ENCODE results near the gene PANX1. TPM values are rescaled to one million over a fixed set of nuclear protein-coding genes. Genes with fewer than 3 reads are reported as not detected.

The PANX1 gene
- total RNA-seq, 4 donors from 2014 or later = 16.7 to 77.6 (median 30.4) TPM

DNA sequence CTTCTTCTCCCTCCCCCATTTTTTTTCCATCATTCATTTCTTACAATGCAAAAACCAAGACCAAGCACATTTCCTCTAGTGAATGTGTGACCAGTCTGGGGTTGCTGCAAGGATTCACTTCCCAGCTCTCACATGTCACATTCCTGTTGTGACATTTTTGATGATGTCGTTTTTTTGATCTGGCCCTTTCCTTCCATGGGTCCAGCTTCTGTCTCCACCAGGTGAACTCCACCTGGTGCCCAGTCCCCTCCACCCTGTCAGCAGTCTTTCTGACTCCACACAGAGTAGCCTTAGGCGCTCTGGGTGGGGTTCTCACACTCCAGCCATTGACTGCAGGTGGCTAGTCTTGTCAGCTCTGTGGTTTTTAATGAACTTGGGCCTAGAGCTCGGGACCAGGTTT is 15.6 kb downstream of the PANX1 start:
- DNase-seq (ENCODE audit: low spot score) = no peak
- ATAC-seq (ENCODE audit: low FRiP score) = no peak
- TF ChIP-seq, protein P1, sequence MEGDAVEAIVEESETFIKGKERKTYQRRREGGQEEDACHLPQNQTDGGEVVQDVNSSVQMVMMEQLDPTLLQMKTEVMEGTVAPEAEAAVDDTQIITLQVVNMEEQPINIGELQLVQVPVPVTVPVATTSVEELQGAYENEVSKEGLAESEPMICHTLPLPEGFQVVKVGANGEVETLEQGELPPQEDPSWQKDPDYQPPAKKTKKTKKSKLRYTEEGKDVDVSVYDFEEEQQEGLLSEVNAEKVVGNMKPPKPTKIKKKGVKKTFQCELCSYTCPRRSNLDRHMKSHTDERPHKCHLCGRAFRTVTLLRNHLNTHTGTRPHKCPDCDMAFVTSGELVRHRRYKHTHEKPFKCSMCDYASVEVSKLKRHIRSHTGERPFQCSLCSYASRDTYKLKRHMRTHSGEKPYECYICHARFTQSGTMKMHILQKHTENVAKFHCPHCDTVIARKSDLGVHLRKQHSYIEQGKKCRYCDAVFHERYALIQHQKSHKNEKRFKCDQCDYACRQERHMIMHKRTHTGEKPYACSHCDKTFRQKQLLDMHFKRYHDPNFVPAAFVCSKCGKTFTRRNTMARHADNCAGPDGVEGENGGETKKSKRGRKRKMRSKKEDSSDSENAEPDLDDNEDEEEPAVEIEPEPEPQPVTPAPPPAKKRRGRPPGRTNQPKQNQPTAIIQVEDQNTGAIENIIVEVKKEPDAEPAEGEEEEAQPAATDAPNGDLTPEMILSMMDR (IDR thresholded peaks at IDR 0.05) = no peak

DNA sequence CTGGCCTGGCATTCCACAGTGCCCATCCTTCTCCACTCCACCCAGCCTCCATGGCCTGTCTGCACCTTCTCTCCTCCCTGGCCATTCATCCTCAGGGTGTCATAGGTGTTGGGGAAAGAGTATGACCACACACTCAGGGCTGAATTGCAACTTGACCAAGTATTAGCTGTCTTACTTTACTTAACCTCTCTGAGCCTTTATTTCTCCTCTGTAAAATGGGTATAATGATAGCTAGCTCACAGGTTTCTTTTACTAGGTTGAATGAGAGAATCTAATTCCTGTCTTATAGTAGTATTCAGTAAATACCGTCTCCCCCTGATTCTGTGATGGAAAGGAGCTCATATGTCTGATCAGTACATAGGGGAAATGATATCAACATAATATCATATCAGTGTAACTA is 16.0 kb downstream of the PANX1 start:
- DNase-seq (ENCODE audit: low spot score) (no peak), ATAC-seq (ENCODE audit: low FRiP score) (no peak)
- TF ChIP-seq, protein P1 (IDR thresholded peaks at IDR 0.05) = no peak

DNA sequence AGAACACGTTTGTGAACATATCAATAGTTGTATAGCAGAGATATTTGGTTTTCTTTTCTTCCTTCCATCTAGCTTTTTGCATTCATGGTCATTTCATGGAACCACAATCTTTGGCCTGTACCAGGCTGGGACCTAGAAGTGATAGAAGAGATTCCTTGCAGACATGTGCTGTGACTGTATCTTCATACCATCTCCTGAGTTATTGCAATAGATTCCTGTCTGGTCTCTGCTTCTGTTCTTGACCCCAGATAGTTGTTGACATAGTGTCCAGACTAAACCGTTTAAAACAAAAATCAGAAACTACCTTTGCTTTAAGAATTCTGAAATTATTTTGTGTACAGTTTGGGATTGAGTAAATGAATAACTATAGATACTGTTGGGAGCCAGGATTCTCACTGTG is 16.8 kb downstream of the PANX1 start:
- no peak for DNase-seq (ENCODE audit: low spot score)
- TF ChIP-seq, protein P1 (IDR thresholded peaks at IDR 0.05) = no peak
- ATAC-seq (ENCODE audit: low FRiP score) = no peak

DNA sequence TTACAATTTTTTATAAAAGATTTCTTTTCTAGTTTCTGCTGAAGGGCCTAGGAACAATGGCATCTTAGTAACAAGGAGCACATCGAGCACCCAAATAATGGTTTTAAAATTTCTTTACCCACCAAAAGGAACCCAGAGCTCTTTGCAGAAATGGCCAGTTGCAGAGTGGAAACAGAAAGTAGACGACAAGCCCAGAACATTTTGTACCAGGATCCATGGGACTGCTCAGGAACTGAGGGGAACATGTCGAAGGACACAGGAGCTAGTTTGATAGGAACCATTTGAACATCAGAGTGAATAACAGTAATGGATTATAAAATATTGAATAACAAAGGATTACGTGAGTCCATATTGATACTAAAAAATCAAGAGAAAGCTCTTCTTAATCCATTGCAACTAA is 17.3 kb downstream of the PANX1 start:
- no peak for ATAC-seq (ENCODE audit: low FRiP score)
- TF ChIP-seq, protein P1 (IDR thresholded peaks at IDR 0.05) = no peak

DNA sequence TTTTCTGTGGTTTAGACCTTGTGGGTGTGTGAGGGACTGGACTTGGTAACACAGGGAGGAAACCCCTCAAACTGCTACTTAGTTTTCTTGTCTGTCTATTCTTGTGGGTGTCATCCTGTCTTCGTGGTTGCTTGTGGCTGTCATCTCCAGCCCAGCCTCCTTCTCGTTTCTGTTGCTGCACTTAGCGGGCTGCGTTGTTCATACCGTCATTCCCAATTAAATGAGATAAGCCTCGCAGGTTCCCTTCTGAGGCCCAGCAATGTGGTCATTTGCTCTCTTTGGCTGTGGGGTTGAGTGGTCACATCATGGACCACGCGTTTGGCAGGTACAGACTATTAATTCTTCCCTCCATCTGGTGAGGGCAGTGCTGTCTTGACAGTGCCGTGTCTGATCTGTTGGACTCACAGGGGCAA is 18.8 kb downstream of the PANX1 start:
- DNase-seq (ENCODE audit: low spot score) (no peak), ATAC-seq (ENCODE audit: low FRiP score) (no peak)
- TF ChIP-seq, protein P1 (IDR thresholded peaks at IDR 0.05) = no peak

More for the DNA sequence above, 17.3 kb downstream of the PANX1 start:
- no peak for DNase-seq (ENCODE audit: low spot score)

DNA sequence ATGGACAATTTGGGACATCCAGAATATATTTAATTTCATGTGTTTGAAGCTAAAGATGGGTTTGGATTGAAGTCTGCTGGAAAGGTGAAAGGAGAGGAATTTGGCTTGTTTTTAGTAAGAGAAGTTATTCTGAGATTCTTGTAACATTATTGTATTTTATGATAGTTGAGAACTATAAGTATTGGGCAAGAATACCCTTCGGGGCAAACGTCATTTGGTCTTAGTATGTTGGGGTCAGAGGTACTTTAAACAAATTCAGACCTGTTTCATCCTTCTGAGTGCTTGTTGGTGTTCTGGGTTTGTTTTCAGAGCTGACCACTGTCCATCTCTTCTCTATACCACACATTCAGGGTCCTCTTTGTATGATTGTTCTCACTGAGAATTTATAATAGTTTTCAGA is 19.5 kb downstream of the PANX1 start:
- no peak for ATAC-seq (ENCODE audit: low FRiP score)
- TF ChIP-seq, protein P1 (IDR thresholded peaks at IDR 0.05) = no peak

DNA sequence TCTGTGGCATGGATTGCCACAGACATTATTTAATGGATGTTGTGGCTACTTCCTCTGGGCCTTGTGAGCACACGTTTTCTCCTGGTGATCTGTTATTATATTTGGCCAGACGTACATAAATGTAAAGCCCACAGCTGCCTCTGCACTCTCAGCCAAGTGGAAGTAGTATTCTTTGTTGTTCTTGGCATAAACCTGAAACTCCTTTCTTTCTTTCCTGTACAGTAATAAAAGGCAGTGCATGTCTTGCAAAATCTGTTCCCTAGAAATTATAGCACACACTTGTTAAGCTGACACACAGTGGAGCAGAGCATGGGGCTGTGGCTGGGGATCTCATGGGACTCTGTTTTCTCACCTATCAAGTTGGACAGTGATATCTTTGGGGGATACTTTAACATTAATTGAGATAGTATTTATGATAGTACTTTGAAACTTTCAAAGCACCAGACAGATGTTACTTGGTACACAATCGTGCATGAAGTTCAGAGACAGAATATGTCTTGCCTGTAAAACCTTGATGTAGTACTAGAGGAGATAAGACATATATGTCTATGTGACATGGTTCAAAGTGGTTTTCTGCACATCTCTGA is 20.9 kb downstream of the PANX1 start:
- ATAC-seq (ENCODE audit: low FRiP score) (no peak), DNase-seq (ENCODE audit: low spot score) (no peak)
- TF ChIP-seq, protein P1 (IDR thresholded peaks at IDR 0.05) = no peak

More for the DNA sequence above, 19.5 kb downstream of the PANX1 start:
- no peak for DNase-seq (ENCODE audit: low spot score)

Measured in omental fat pad (tissue), 4 donors.